Measurements from ENCODE around the gene SHC3. TPM values are rescaled to one million over a fixed set of nuclear protein-coding genes. Genes with fewer than 3 reads are reported as not detected.

SHC3 gene
- total RNA-seq, 1 experiment from 2014 or later: 1.8 TPM

DNA sequence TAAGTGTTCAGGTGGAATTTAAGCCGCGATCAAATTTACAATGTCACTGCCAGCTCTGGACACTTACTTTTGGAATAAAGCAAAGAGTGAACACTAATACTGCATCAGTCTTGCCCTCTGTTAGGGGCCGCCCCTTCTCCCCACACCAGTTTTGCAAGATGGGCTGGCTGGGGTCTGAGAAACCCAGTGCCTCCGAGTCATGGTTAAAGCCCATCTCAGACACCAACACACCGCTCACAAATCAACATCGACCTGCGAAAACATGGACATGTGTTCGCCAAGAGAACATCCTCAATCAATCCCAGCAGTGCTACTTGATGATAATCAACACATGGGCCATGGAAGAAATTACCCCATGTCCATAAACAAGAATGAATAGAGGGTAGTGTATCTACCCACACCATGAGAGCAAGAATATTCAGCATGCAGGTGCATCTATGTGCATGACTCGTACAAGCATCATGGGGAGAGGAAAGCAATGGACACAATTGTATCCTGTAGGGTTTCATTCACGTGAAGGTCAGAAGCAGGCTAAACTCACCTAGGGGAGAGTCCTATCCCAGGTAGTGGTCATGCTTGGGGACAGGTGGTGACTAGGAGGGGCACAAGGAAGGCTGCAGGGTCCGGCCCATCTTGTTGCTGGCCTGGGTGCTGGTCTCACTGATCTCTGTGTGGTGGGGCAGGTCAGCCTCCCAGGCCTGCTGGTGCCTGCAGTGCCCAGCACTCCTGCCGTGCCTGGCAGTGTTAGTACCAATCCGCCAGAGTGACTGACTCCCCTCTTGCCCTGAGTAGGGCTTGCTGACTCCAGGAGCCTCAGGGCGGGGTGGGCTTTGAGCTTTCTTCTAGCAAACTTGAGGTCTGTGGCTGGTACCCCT is 182.3 kb downstream of the SHC3 start:
- Histone ChIP-seq H3K23ac (ENCODE audit: insufficient read length, low read depth, low read length) (no peak overlapping the region), H2BK120ac (ENCODE audit: low read depth, low read length, poor library complexity, severe bottlenecking) (no peak overlapping the region), H4K8ac (replicated peaks; ENCODE audit: insufficient read length, low read depth, low read length) (no peak overlapping the region), H2BK20ac (ENCODE audit: low read depth, low read length, poor library complexity, severe bottlenecking) (no peak overlapping the region), H3K56ac (ENCODE audit: insufficient read length, low read depth, low read length) (no peak overlapping the region), H3K4me2 (ENCODE audit: insufficient read depth, insufficient read length, low read length) (no peak overlapping the region), H3K9me3 (ENCODE audit: control insufficient read depth, low read depth, low read length) (no peaks in the 10 kb centered on the region), H3K9ac (ENCODE audit: extremely low read depth, insufficient read length, low read length) (no peak overlapping the region), H2BK12ac (ENCODE audit: insufficient read length, low read depth, low read length) (no peak overlapping the region), H2AK5ac (ENCODE audit: insufficient read length, low read length) (no peak overlapping the region), H3K14ac (ENCODE audit: insufficient read depth, low read length) (no peak overlapping the region), H4K20me1 (ENCODE audit: control insufficient read depth, insufficient read depth, insufficient read length) (peaks cover 3% of the 10 kb centered on the region), H3K23me2 (ENCODE audit: insufficient read length, low read depth, low read length, poor library complexity, severe bottlenecking) (peaks cover 7% of the 10 kb centered on the region), H4K91ac (ENCODE audit: insufficient read length, low read depth, low read length) (no peak overlapping the region), H3K4ac (ENCODE audit: low read depth, low read length) (no peak overlapping the region), H3K27me3 (ENCODE audit: insufficient read depth, low read length) (no peaks in the 10 kb centered on the region), H3K79me1 (ENCODE audit: insufficient read depth, low read depth, low read length, poor library complexity, severe bottlenecking) (no peaks in the 10 kb centered on the region), H3K18ac (ENCODE audit: insufficient read length, low read depth, low read length) (no peak overlapping the region), H3K4me1 (ENCODE audit: insufficient read depth, low read length) (no peaks in the 10 kb centered on the region), H2BK5ac (ENCODE audit: insufficient read length, low read length) (no peak overlapping the region), H3T11ph (ENCODE audit: low read length) (no peak overlapping the region), H4K5ac (ENCODE audit: insufficient read length, low read depth, low read length) (no peak overlapping the region), H3K79me2 (ENCODE audit: insufficient read depth, low read length) (no peaks in the 10 kb centered on the region), H3K27ac (ENCODE audit: insufficient read length, low read depth, low read length) (no peak overlapping the region), H2AFZ (ENCODE audit: low read length) (no peak overlapping the region), H2BK15ac (ENCODE audit: low read depth, low read length) (no peak overlapping the region)
- peaks cover 21 to 22% of the 10 kb centered on the region in 2 experiments for H3K4me1 Mint-ChIP-seq
- DNase-seq: no peak
- no peak for TF ChIP-seq CTCF (conservative IDR thresholded peaks at IDR 0.05)
- no peaks in the 10 kb centered on the region for H3K9me3 Mint-ChIP-seq
- WGBS (ENCODE audit: extremely low coverage, insufficient read length, low lambda C conversion rate): no CpG with 5 or more reads among the region's 14 CpGs
- no peak overlapping the region for H3K4me3 Mint-ChIP-seq
- H3K27me3 Mint-ChIP-seq (ENCODE audit: low read depth): peaks cover 7% of the 10 kb centered on the region
- H3K36me3 Mint-ChIP-seq (ENCODE audit: insufficient read depth in 1 of 3, low read depth in 3 of 3): peaks cover 3 to 6% (median 4%) of the 10 kb centered on the region in 3 experiments; a peak in 5 of 7 replicates
- H3K27ac Mint-ChIP-seq: peak overlapping the region in 1 of 3 experiments; percentile 74; a peak in 1 of 7 replicates

Data from H9 (cell line).